Esophagus squamous epithelium (tissue), 4 donors: ENCODE data around the gene AR.

Experiments used
- POLR2A ChIP-seq, 4 donors: fragments of 450-650 bp; IDR thresholded peaks; one replicate each; pipeline ENCODE4 v1.6.1; 2017; ENCODE audit warnings: antibody characterized with exemption in 4 of 4, mild to moderate bottlenecking in 4 of 4, moderate library complexity in 3 of 4
- TF ChIP-seq, protein P1 (sequence below), 6 experiments: fragments of 450-650 bp in 4 of 6; fragments of 200-600 bp in 2 of 6; sonication (generic) in 2 of 6; IDR thresholded peaks; one replicate each; pipeline ENCODE4 v1.5.1; 2016 to 2019; ENCODE audit warnings: antibody characterized with exemption in 6 of 6, mild to moderate bottlenecking in 4 of 6, moderate library complexity in 4 of 6

DNA sequence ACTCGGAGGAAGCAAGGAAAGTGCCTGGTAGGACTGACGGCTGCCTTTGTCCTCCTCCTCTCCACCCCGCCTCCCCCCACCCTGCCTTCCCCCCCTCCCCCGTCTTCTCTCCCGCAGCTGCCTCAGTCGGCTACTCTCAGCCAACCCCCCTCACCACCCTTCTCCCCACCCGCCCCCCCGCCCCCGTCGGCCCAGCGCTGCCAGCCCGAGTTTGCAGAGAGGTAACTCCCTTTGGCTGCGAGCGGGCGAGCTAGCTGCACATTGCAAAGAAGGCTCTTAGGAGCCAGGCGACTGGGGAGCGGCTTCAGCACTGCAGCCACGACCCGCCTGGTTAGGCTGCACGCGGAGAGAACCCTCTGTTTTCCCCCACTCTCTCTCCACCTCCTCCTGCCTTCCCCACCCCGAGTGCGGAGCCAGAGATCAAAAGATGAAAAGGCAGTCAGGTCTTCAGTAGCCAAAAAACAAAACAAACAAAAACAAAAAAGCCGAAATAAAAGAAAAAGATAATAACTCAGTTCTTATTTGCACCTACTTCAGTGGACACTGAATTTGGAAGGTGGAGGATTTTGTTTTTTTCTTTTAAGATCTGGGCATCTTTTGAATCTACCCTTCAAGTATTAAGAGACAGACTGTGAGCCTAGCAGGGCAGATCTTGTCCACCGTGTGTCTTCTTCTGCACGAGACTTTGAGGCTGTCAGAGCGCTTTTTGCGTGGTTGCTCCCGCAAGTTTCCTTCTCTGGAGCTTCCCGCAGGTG, 637 bp downstream of the AR start:
- TF ChIP-seq, protein P1, sequence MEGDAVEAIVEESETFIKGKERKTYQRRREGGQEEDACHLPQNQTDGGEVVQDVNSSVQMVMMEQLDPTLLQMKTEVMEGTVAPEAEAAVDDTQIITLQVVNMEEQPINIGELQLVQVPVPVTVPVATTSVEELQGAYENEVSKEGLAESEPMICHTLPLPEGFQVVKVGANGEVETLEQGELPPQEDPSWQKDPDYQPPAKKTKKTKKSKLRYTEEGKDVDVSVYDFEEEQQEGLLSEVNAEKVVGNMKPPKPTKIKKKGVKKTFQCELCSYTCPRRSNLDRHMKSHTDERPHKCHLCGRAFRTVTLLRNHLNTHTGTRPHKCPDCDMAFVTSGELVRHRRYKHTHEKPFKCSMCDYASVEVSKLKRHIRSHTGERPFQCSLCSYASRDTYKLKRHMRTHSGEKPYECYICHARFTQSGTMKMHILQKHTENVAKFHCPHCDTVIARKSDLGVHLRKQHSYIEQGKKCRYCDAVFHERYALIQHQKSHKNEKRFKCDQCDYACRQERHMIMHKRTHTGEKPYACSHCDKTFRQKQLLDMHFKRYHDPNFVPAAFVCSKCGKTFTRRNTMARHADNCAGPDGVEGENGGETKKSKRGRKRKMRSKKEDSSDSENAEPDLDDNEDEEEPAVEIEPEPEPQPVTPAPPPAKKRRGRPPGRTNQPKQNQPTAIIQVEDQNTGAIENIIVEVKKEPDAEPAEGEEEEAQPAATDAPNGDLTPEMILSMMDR (IDR thresholded peaks at IDR 0.05): no peak
- no peak for TF ChIP-seq POLR2A (IDR thresholded peaks at IDR 0.05)
